Right forelimb (tissue), 1 donor: ENCODE results near the gene E2F8.

Source experiments
- DNase-seq: peaks from one replicate; pipeline ENCODE4 v3.0.0-alpha.2; 2018

E2F8 gene

GRCh38 chr11:19251577-19251976, 10.8 kb upstream of the E2F8 start:
- no peak for DNase-seq

- no peak for DNase-seq
Measured at GRCh38 chr11:19246816-19247215, 6.1 kb upstream of the E2F8 start.

GRCh38 chr11:19245351-19245750, 4.6 kb upstream of the E2F8 start:
- DNase-seq = no peak

- no peak for DNase-seq
Measured at GRCh38 chr11:19244621-19245020, 3.9 kb upstream of the E2F8 start.

- no peak for DNase-seq
Measured at GRCh38 chr11:19244084-19244483, 3.3 kb upstream of the E2F8 start.

- DNase-seq = no peak
Measured at GRCh38 chr11:19243613-19244012, 2.9 kb upstream of the E2F8 start.

- no peak for DNase-seq
Measured at GRCh38 chr11:19243143-19243542, 2.4 kb upstream of the E2F8 start.

- no peak for DNase-seq
Measured at GRCh38 chr11:19242179-19242932, 1.6 kb upstream of the E2F8 start.

- peak; percentile 61 for DNase-seq
Measured at GRCh38 chr11:19241260-19242178, 774 bp upstream of the E2F8 start.

GRCh38 chr11:19239039-19239438, 1.7 kb downstream of the E2F8 start:
- DNase-seq = no peak

GRCh38 chr11:19237813-19238212, 2.9 kb downstream of the E2F8 start:
- no peak for DNase-seq

GRCh38 chr11:19237381-19237780, 3.4 kb downstream of the E2F8 start:
- DNase-seq = no peak

- DNase-seq = no peak
Measured at GRCh38 chr11:19234231-19234817, 6.4 kb downstream of the E2F8 start.

GRCh38 chr11:19232910-19233503, 7.7 kb downstream of the E2F8 start:
- DNase-seq = no peak

GRCh38 chr11:19229671-19230070, 11.1 kb downstream of the E2F8 start:
- DNase-seq = no peak

- DNase-seq = no peak
Measured at GRCh38 chr11:19228968-19229367, 11.8 kb downstream of the E2F8 start.

- no peak for DNase-seq
Measured at GRCh38 chr11:19226378-19227195, 14.2 kb downstream of the E2F8 start.

GRCh38 chr11:19225581-19225980, 15.2 kb downstream of the E2F8 start:
- DNase-seq = no peak

GRCh38 chr11:19225123-19225522, 15.6 kb downstream of the E2F8 start:
- no peak for DNase-seq

GRCh38 chr11:19220903-19221724, 19.6 kb downstream of the E2F8 start:
- no peak for DNase-seq

- DNase-seq = peak; percentile 61
Measured at GRCh38 chr11:19218786-19219460, 21.8 kb downstream of the E2F8 start.
